DMS53 treated with DMSO at 0.1 percent for 48 hours (cell line): ENCODE measurements around the gene DNASE1L1.
"Not testable (repeated sequence)": the region's sequence is repeated elsewhere in the genome, so short reads cannot be mapped to it uniquely, and the experiment has no call there.

Experiments
- DNase-seq: peaks from one replicate; lab custom pipeline; 2025; ENCODE audit not compliant: unreplicated experiment; lab: John Stamatoyannopoulos, UW

Gene DNASE1L1

GRCh38 chrX:154408659-154409221, 314 bp downstream of the DNASE1L1 start:
- DNase-seq: no peak

GRCh38 chrX:154404625-154405192, 4.3 kb downstream of the DNASE1L1 start:
- no peak for DNase-seq

GRCh38 chrX:154403858-154404257, 5.2 kb downstream of the DNASE1L1 start:
- DNase-seq: no peak

GRCh38 chrX:154403192-154403591, 5.9 kb downstream of the DNASE1L1 start:
- DNase-seq: no peak

- DNase-seq: no peak
Observed at GRCh38 chrX:154402622-154403127, 6.4 kb downstream of the DNASE1L1 start.

GRCh38 chrX:154401918-154402621, 7.0 kb downstream of the DNASE1L1 start:
- peak; percentile 14 for DNase-seq

- DNase-seq: peak; percentile 36
Observed at GRCh38 chrX:154401045-154401799, 7.8 kb downstream of the DNASE1L1 start.

- not testable (repeated sequence) for DNase-seq
Observed at GRCh38 chrX:154400369-154400817, 8.7 kb downstream of the DNASE1L1 start.

- no peak for DNase-seq
Observed at GRCh38 chrX:154399527-154400368, 9.3 kb downstream of the DNASE1L1 start.

- peak; percentile 54 for DNase-seq
Observed at GRCh38 chrX:154398668-154399526, 10.2 kb downstream of the DNASE1L1 start.

GRCh38 chrX:154397888-154398667, 11.0 kb downstream of the DNASE1L1 start, which contains the start of gene RPL10:
Gene RPL10 (plus strand): TSS chrX:154398377. CDS start chrX:154398520, 143 bp downstream.
- peak; percentile 93 for DNase-seq

GRCh38 chrX:154396973-154397887, 11.8 kb downstream of the DNASE1L1 start:
- DNase-seq: peak; percentile 46

GRCh38 chrX:154396363-154396762, 12.7 kb downstream of the DNASE1L1 start:
- not testable (repeated sequence) for DNase-seq

GRCh38 chrX:154389812-154390747, 19.0 kb downstream of the DNASE1L1 start:
- DNase-seq: not testable (repeated sequence)

- not testable (repeated sequence) for DNase-seq
Observed at GRCh38 chrX:154388649-154389048, 20.4 kb downstream of the DNASE1L1 start.

GRCh38 chrX:154388094-154388493, 21.0 kb downstream of the DNASE1L1 start:
- DNase-seq: not testable (repeated sequence)
